Activated CD4-positive, alpha-beta T cell treated with anti-CD3 and anti-CD28 coated beads for 36 hours (primary cell): ENCODE measurements around the gene MPV17L. TPM values are rescaled to one million over a fixed set of nuclear protein-coding genes. Genes with fewer than 3 reads are reported as not detected.
"Not testable (repeated sequence)": the region's sequence is repeated elsewhere in the genome, so short reads cannot be mapped to it uniquely, and the experiment has no call there.

Source experiments
- ATAC-seq: fragments of 200-7000 bp; cut with Tn5 transposase; one replicate; pipeline ENCODE4 v1.10.0; 2021; ENCODE audit warnings: mild to moderate bottlenecking, moderate library complexity
- CTCF ChIA-PET: fragments of 350-600 bp; sonication (Branson Sonifier 250); formaldehyde crosslinking; loops from one replicate; lab custom pipeline; 2021; ENCODE audit warnings: antibody characterized with exemption; lab: Charles Lee
- POLR2A ChIA-PET: fragments of 350-600 bp; sonication (Branson Sonifier 250); formaldehyde crosslinking; loops from one replicate; lab custom pipeline; 2021; ENCODE audit warnings: antibody characterized with exemption, inconsistent platforms; lab: Charles Lee
- DNase-seq: peaks from one replicate; pipeline ENCODE4 v3.0.0-alpha.2; 2020
- H3K27ac Mint-ChIP-seq: one replicate; pipeline ENCODE4 v1.8.0; 2021; ENCODE audit warnings: mixed read lengths
- H3K27me3 Mint-ChIP-seq: one replicate; pipeline ENCODE4 v1.8.0; 2021; ENCODE audit warnings: mixed read lengths
- H3K36me3 Mint-ChIP-seq: one replicate; pipeline ENCODE4 v1.8.0; 2021; ENCODE audit warnings: low read depth, mixed read lengths
- H3K4me1 Mint-ChIP-seq: one replicate; pipeline ENCODE4 v1.8.0; 2021; ENCODE audit warnings: mixed read lengths
- H3K4me3 Mint-ChIP-seq: one replicate; pipeline ENCODE4 v1.8.0; 2021; ENCODE audit warnings: mild to moderate bottlenecking, moderate library complexity, mixed read lengths
- H3K9me3 Mint-ChIP-seq: one replicate; pipeline ENCODE4 v1.8.0; 2021; ENCODE audit warnings: low read depth, mixed read lengths
- intact Hi-C, 2 experiments: fragments of 100-400 bp; cut with DNase I in 1 of 2; cut with micrococcal nuclease in 1 of 2; formaldehyde crosslinking; loops; one replicate each; pipeline versions ENCODE4 v1.14.2 to v1.15.1; 2022 to 2024; cut with DNase I, micrococcal nuclease
- total RNA-seq, 2 experiments: library from RNA; stranded (reverse); gene quantifications; one replicate each; pipeline ENCODE4 v1.2.3, GENCODE V29; 2021

MPV17L gene
- total RNA-seq, 2 experiments from 2014 or later, result not detected

GRCh38 chr16:15417197-15417596, 21.6 kb downstream of the MPV17L start:
- no peak for ATAC-seq
- ChIA-PET CTCF (interaction anchor here (0.6 kb wide), 1 partner anchor 11 kb away, joined by 3 read pairs; no protein-coding TSS in a partner anchor), POLR2A (no interaction called here)
- no peak for DNase-seq
- Mint-ChIP-seq H3K4me1 (no peaks in the 10 kb centered on the region), H3K9me3 (no peaks in the 10 kb centered on the region), H3K27me3 (peaks cover 3% of the 10 kb centered on the region), H3K4me3 (no peak overlapping the region), H3K36me3 (no peaks in the 10 kb centered on the region), H3K27ac (no peak overlapping the region)
- intact Hi-C loops, result no loop called here

DNA sequence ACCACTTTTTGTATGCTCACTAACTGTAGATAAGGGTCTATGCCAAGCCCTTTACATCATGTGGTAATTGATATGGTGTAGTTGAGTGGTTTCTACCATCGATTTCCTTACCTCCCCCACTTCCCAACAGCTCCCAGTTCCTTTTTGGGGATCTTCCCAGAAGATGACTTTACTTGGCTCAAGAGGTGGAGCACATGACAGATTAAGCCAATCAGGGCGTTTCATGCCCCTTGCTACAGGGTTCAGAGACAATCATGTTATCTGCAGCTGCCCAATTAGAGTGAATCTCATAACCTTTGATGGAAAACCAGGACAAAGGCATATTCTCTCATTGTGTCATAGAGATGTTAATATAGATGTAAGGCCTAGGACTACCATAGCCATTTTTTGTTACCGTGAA, 22.7 kb downstream of the MPV17L start:
- H3K36me3 Mint-ChIP-seq, result no peaks in the 10 kb centered on the region
- CTCF ChIA-PET, result no interaction called here
- peaks cover 5% of the 10 kb centered on the region for H3K27me3 Mint-ChIP-seq
- no peaks in the 10 kb centered on the region for H3K9me3 Mint-ChIP-seq
- no peak for DNase-seq
- POLR2A ChIA-PET, result no interaction called here
- intact Hi-C loops, result no loop called here
- no peaks in the 10 kb centered on the region for H3K4me1 Mint-ChIP-seq
- H3K27ac Mint-ChIP-seq, result no peak overlapping the region
- no peak overlapping the region for H3K4me3 Mint-ChIP-seq
- no peak for ATAC-seq

- H3K36me3 Mint-ChIP-seq, H3K4me1 Mint-ChIP-seq, intact Hi-C loops, H3K4me3 Mint-ChIP-seq, H3K9me3 Mint-ChIP-seq, POLR2A ChIA-PET, H3K27me3 Mint-ChIP-seq, H3K27ac Mint-ChIP-seq, ATAC-seq, DNase-seq, CTCF ChIA-PET: not testable (repeated sequence)
Observed at GRCh38 chr16:15421696-15422095, 26.1 kb downstream of the MPV17L start.

DNA sequence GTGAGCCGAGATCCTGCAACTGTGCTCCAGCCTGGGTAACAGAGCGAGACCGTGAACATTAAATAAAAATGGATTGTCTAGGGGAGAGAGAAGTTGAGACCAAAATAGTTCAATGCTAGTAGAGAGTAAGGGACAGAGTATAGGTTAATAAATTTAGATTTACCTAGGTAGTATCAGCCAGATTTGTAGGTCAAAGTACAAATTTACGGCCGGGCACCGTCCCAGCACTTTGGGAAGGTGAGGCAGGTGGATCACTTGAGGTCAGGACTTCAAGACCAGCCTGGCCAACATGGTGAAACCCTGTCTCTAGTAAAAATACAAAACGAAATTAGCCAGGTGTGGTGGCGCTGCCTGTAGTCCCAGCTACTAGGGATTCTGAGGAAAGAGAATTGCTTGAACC, 26.7 kb downstream of the MPV17L start:
- ChIA-PET POLR2A (no interaction called here), CTCF (no interaction called here)
- H3K36me3 Mint-ChIP-seq, result no peaks in the 10 kb centered on the region
- no peak overlapping the region for H3K27ac Mint-ChIP-seq
- no peak for DNase-seq
- H3K9me3 Mint-ChIP-seq, result no peaks in the 10 kb centered on the region
- no peaks in the 10 kb centered on the region for H3K4me1 Mint-ChIP-seq
- peaks cover 8% of the 10 kb centered on the region for H3K27me3 Mint-ChIP-seq
- ATAC-seq, result no peak
- intact Hi-C loops, result no loop called here
- H3K4me3 Mint-ChIP-seq, result no peak overlapping the region

- ChIA-PET CTCF (interaction anchor here (0.5 to 2.0 kb wide), 7 partner anchors 14 to 279 kb away, joined by 3 to 7 read pairs (median 4); partner anchors contain the start of gene MARF1), POLR2A (no interaction called here)
- H3K9me3 Mint-ChIP-seq, result no peaks in the 10 kb centered on the region
- H3K27ac Mint-ChIP-seq, result no peak overlapping the region
- no peak overlapping the region for H3K4me3 Mint-ChIP-seq
- intact Hi-C loops, result loop anchor here in 1 of 2 experiments (2.0 kb wide), 1 partner anchor 217 kb away; the partner anchor contains the start of gene MARF1
- peaks cover 2% of the 10 kb centered on the region for H3K4me1 Mint-ChIP-seq
- H3K27me3 Mint-ChIP-seq, result peaks cover 5% of the 10 kb centered on the region
- DNase-seq, result no peak
- no peak for ATAC-seq
- no peaks in the 10 kb centered on the region for H3K36me3 Mint-ChIP-seq
Observed at GRCh38 chr16:15425861-15426260, 30.3 kb downstream of the MPV17L start.

- H3K36me3 Mint-ChIP-seq, result no peaks in the 10 kb centered on the region
- H3K27me3 Mint-ChIP-seq, result peaks cover 5% of the 10 kb centered on the region
- no peak for DNase-seq
- peaks cover 2% of the 10 kb centered on the region for H3K4me1 Mint-ChIP-seq
- no peak overlapping the region for H3K27ac Mint-ChIP-seq
- intact Hi-C loops, result loop anchor here (1.0 to 2.0 kb wide), 4 partner anchors 83 to 278 kb away; partner anchors contain the start of gene MARF1 (in 1 of the 2)
- no peak for ATAC-seq
- ChIA-PET POLR2A (no interaction called here), CTCF (interaction anchor here (1.1 to 2.0 kb wide), 6 partner anchors 13 to 256 kb away, joined by 3 to 8 read pairs (median 4); partner anchors contain the start of gene MARF1)
- no peaks in the 10 kb centered on the region for H3K9me3 Mint-ChIP-seq
- H3K4me3 Mint-ChIP-seq, result no peak overlapping the region
Observed at GRCh38 chr16:15426796-15427195, 31.2 kb downstream of the MPV17L start.

DNA sequence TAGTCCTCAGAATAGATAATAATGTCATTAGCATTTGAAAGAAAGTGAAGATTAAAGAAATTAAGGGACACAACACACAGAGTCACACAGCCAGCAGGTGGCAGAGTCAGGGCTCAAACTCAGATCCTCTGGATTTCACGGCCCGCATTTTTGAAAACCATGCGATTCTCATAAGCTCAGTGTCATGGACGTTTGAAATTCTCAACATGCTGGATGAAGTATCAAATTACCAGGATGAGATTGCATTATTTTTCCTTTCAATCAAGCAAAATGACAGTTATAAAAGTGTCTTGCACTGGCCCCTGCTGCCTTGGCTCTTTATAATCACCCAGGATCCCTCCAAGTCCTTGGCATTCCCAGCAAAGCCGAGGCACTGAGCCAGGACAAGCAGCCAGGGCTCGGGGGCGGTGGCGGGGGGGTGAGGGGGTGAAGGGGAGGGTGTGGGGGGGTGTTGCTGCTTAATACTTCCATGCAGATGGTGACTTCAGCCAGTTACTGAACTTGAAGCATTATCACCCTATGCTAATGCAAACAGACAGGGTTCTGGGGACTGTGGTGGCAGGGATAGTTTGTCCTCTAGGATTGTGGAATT, 32.2 kb downstream of the MPV17L start:
- ChIA-PET CTCF (interaction anchor here (0.7 to 1.7 kb wide), 9 partner anchors 9 to 276 kb away, joined by 3 to 8 read pairs (median 3); no protein-coding TSS in a partner anchor), POLR2A (no interaction called here)
- H3K27ac Mint-ChIP-seq, result no peak overlapping the region
- no peaks in the 10 kb centered on the region for H3K36me3 Mint-ChIP-seq
- H3K4me1 Mint-ChIP-seq, result peaks cover 2% of the 10 kb centered on the region
- DNase-seq (peak; percentile 78), ATAC-seq (peak; percentile 74)
- H3K4me3 Mint-ChIP-seq, result no peak overlapping the region
- intact Hi-C loops, result loop anchor here (1.0 to 2.0 kb wide), 4 partner anchors 82 to 277 kb away; partner anchors contain the start of gene MARF1 (in 1 of the 2)
- H3K9me3 Mint-ChIP-seq, result no peaks in the 10 kb centered on the region
- peaks cover 3% of the 10 kb centered on the region for H3K27me3 Mint-ChIP-seq

DNA sequence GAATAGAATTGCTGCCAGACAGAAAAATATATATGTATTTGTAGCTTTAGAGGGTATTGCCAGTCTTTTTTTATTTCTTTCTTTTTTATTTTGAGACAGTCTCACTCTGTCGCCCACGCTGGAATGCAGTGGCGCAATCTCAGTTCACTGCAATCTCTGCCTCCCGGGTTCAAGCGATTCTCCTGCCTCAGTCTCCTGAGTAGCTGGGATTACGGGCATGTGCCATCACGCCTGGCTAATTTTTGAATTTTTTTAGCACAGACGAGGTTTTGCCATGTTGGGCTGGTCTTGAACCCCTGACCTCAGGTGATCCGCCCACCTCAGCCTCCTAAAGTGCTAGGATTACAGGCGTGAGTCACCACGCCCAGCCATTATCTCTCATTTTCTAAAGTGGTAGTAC, 35.3 kb downstream of the MPV17L start:
- H3K27ac Mint-ChIP-seq, DNase-seq, H3K36me3 Mint-ChIP-seq, intact Hi-C loops, ATAC-seq, H3K9me3 Mint-ChIP-seq, H3K4me3 Mint-ChIP-seq, CTCF ChIA-PET, POLR2A ChIA-PET: not testable (repeated sequence)
- peaks cover 12% of the 10 kb centered on the region for H3K4me1 Mint-ChIP-seq
- H3K27me3 Mint-ChIP-seq, result peaks cover 16% of the 10 kb centered on the region

DNA sequence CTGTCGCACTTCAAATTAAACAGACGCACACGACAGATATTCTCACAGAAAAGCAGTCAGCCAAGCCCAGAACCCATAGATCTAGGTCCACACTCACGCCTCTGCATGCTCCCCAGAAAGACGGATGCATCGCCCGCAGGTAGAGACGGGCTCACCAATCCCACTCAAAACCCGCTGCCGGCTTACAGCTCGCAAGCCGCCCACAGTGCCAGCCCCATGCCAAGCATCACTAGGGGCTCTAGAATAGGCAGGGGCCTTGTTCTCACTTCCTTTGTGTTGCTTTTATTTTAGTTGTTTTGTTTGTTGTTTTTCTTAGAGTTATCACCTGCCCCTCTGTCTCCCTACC, 38.5 kb downstream of the MPV17L start:
- intact Hi-C loops, result loop anchor here in 1 of 2 experiments (1.0 to 2.0 kb wide), 3 partner anchors 75 to 209 kb away; partner anchors contain the start of gene MARF1
- ATAC-seq, result peak; percentile 52
- POLR2A ChIA-PET, result no interaction called here

DNA sequence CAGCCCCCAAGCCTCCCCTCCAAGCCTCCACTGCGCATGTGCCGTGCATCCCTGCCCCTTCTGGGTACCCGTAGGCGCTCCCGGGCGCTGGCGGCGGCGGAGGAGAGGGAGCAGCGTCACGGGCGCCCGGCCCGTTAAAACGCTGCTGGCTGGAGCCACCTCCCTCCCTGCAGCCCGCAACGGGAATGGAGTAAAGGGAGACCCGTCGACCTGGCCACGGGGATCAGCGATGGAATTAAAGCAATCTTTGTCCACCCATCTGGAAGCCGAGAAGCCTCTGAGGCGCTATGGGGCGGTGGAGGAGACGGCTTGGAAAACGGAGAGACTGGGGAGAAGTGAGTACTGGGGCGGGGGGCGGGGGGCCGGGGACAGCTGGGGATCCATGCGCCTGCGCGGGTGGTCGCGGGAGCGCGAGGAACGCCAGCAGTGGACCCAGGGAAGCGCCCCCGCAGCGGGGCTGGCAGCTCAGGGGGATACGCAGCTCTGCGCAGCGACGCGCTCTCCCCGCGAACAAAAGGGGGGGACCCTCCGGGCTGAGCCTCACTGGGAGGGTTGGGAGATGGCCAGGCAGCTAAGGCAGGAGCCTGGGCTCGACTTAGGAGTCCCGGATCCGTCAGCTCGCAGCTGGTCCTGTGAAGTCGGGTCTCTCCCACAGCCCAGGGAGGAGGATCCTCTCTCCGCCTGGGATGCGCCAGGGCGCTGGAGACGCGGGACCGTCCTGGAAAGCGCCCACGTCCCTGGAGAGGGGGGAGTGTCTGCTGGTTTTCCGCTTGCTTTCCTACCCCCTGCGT, 39.1 kb downstream of the MPV17L start, which contains the start of gene BMERB1:
BMERB1 (plus strand) TSS at position 164 of the 791 bp plus-strand sequence; CDS start at position 230, 66 bp downstream.
- Mint-ChIP-seq H3K27ac (no peak within 1 kb of the TSS), H3K27me3 (peaks cover 20% of the 10 kb centered on the region), H3K36me3 (no peaks in the 10 kb centered on the region), H3K4me3 (peak within 1 kb of the TSS; percentile 82), H3K4me1 (peaks cover 11% of the 10 kb centered on the region), H3K9me3 (no peaks in the 10 kb centered on the region)
- DNase-seq (peak; percentile 79), ATAC-seq (peak; percentile 92)
- ChIA-PET POLR2A (no interaction called here), CTCF (interaction anchor here (0.6 kb wide), 1 partner anchor 116 kb away, joined by 3 read pairs; no protein-coding TSS in a partner anchor)
- intact Hi-C loops, result loop anchor here in 1 of 2 experiments (1.0 to 2.0 kb wide), 3 partner anchors 75 to 208 kb away; partner anchors contain the start of gene MARF1

More for the DNA sequence above, 38.5 kb downstream of the MPV17L start:
- Mint-ChIP-seq H3K4me1 (peaks cover 10% of the 10 kb centered on the region), H3K9me3 (no peaks in the 10 kb centered on the region), H3K36me3 (no peaks in the 10 kb centered on the region), H3K27me3 (peaks cover 20% of the 10 kb centered on the region), H3K4me3 (peak overlapping the region; percentile 82), H3K27ac (no peak overlapping the region)
- CTCF ChIA-PET, result interaction anchor here (0.6 to 1.3 kb wide), 2 partner anchors 8 to 117 kb away, joined by 3 to 5 read pairs; no protein-coding TSS in a partner anchor
- DNase-seq, result no peak

- CTCF ChIA-PET, result no interaction called here
- DNase-seq (peak; percentile 5), ATAC-seq (no peak)
- intact Hi-C loops, result loop anchor here in 1 of 2 experiments (2.0 kb wide), 2 partner anchors 155 to 207 kb away; partner anchors contain the start of gene MARF1
- Mint-ChIP-seq H3K4me3 (peak overlapping the region; percentile 82), H3K9me3 (no peaks in the 10 kb centered on the region), H3K36me3 (no peaks in the 10 kb centered on the region), H3K4me1 (peaks cover 12% of the 10 kb centered on the region), H3K27me3 (peaks cover 20% of the 10 kb centered on the region), H3K27ac (no peak overlapping the region)
- POLR2A ChIA-PET, result no interaction called here
Observed at GRCh38 chr16:15435216-15435864, 39.8 kb downstream of the MPV17L start.
